Suprapubic skin (tissue), 4 donors: ENCODE results near the gene PAK3. TPM values are rescaled to one million over a fixed set of nuclear protein-coding genes. Genes with fewer than 3 reads are reported as not detected.

Source experiments
- DNase-seq, 2 donors: peaks; one replicate each; pipeline ENCODE4 v3.0.0-alpha.2; 2019; ENCODE audit warnings: low spot score in 2 of 2
- H3K27ac ChIP-seq: fragments of 200-600 bp; sonication (generic); one replicate; pipeline ENCODE4 v1.5.1; 2019
- H3K27me3 ChIP-seq: fragments of 200-600 bp; sonication (generic); one replicate; pipeline ENCODE4 v1.5.1; 2019
- H3K36me3 ChIP-seq: fragments of 200-600 bp; sonication (generic); one replicate; pipeline ENCODE4 v1.5.1; 2019
- H3K4me1 ChIP-seq: fragments of 200-600 bp; sonication (generic); one replicate; pipeline ENCODE4 v1.5.1; 2019
- H3K4me3 ChIP-seq: fragments of 200-600 bp; sonication (generic); one replicate; pipeline ENCODE4 v1.5.1; 2019; ENCODE audit warnings: mild to moderate bottlenecking
- H3K9me3 ChIP-seq: fragments of 200-600 bp; sonication (generic); one replicate; pipeline ENCODE4 v1.5.1; 2019
- CTCF ChIP-seq, 2 donors: fragments of 200-600 bp in 1 of 2; fragments of 450-650 bp in 1 of 2; sonication (generic) in 1 of 2; IDR thresholded peaks; one replicate each; pipeline ENCODE4 v1.5.1; 2016 to 2019; ENCODE audit warnings: antibody characterized with exemption in 2 of 2, mild to moderate bottlenecking in 1 of 2, moderate library complexity in 1 of 2
- EP300 ChIP-seq: sonication (generic); formaldehyde crosslinking; IDR thresholded peaks from one replicate; pipeline ENCODE4 v1.6.1; 2017; ENCODE audit warnings: antibody characterized with exemption
- POLR2A ChIP-seq, 2 donors: fragments of 450-650 bp; IDR thresholded peaks; one replicate each; pipeline ENCODE4 v1.6.1; 2017; ENCODE audit warnings: antibody characterized with exemption in 2 of 2, mild to moderate bottlenecking in 2 of 2, moderate library complexity in 2 of 2
- POLR2AphosphoS5 ChIP-seq, 3 donors: sonication (generic); formaldehyde crosslinking; IDR thresholded peaks; one replicate each; pipeline ENCODE4 v1.6.1; 2017; ENCODE audit warnings: antibody characterized with exemption in 3 of 3
- WGBS: methylation state at CpG from one replicate; pipeline ENCODE4 v1.1.5; 2018; 5-methylcytosine and 5-hydroxymethylcytosine counted together
- total RNA-seq, 4 donors: library from RNA; depleted of rRNA; stranded (reverse); fragments of >200 nt; gene quantifications; one replicate each; pipeline ENCODE4 v1.1.0, GENCODE V29; 2016

Gene PAK3
- total RNA-seq, 4 donors from 2014 or later: 2.7 to 11.9 (median 5.1) TPM

- Histone ChIP-seq H3K9me3 (no peaks in the 10 kb centered on the region), H3K4me1 (no peaks in the 10 kb centered on the region), H3K4me3 (no peak overlapping the region), H3K27ac (no peak overlapping the region), H3K36me3 (no peaks in the 10 kb centered on the region), H3K27me3 (no peaks in the 10 kb centered on the region)
- DNase-seq: no peak
- 62% methylated on average over 2 of the region's 2 CpGs for WGBS
- TF ChIP-seq EP300 (no peak), POLR2AphosphoS5 (IDR thresholded peaks at IDR 0.05) (no peak), POLR2A (IDR thresholded peaks at IDR 0.05) (no peak), CTCF (IDR thresholded peaks at IDR 0.05) (no peak)
These were observed 103.5 kb downstream of the PAK3 start for GRCh38 chrX:111199505-111199904.

- Histone ChIP-seq H3K4me3 (no peak overlapping the region), H3K27ac (no peak overlapping the region), H3K27me3 (no peaks in the 10 kb centered on the region), H3K36me3 (no peaks in the 10 kb centered on the region), H3K4me1 (no peaks in the 10 kb centered on the region), H3K9me3 (no peaks in the 10 kb centered on the region)
- no peak for TF ChIP-seq POLR2A (IDR thresholded peaks at IDR 0.05)
- no peak for TF ChIP-seq POLR2AphosphoS5 (IDR thresholded peaks at IDR 0.05)
- no peak for TF ChIP-seq EP300
- TF ChIP-seq CTCF (IDR thresholded peaks at IDR 0.05): no peak
- 62% methylated on average over 3 of the region's 3 CpGs for WGBS
- no peak for DNase-seq
These were observed 104.3 kb downstream of the PAK3 start for GRCh38 chrX:111200327-111200726.

GRCh38 chrX:111207851-111208250 is 111.9 kb downstream of the PAK3 start:
- 90% methylated on average over 8 of the region's 8 CpGs for WGBS
- DNase-seq: no peak
- no peak for TF ChIP-seq EP300
- TF ChIP-seq POLR2A (IDR thresholded peaks at IDR 0.05): no peak
- no peak for TF ChIP-seq POLR2AphosphoS5 (IDR thresholded peaks at IDR 0.05)
- TF ChIP-seq CTCF (IDR thresholded peaks at IDR 0.05): no peak
- Histone ChIP-seq H3K9me3 (no peaks in the 10 kb centered on the region), H3K4me3 (no peak overlapping the region), H3K4me1 (no peaks in the 10 kb centered on the region), H3K27ac (no peak overlapping the region), H3K36me3 (no peaks in the 10 kb centered on the region), H3K27me3 (no peaks in the 10 kb centered on the region)

GRCh38 chrX:111216293-111216801 is 120.4 kb downstream of the PAK3 start:
- Histone ChIP-seq H3K27ac (no peak overlapping the region), H3K36me3 (no peaks in the 10 kb centered on the region), H3K27me3 (no peaks in the 10 kb centered on the region), H3K4me1 (no peaks in the 10 kb centered on the region), H3K4me3 (no peak overlapping the region), H3K9me3 (no peaks in the 10 kb centered on the region)
- WGBS: 80% methylated on average over 6 of the region's 6 CpGs
- no peak for DNase-seq
- TF ChIP-seq CTCF (IDR thresholded peaks at IDR 0.05) (no peak), POLR2A (IDR thresholded peaks at IDR 0.05) (no peak), POLR2AphosphoS5 (IDR thresholded peaks at IDR 0.05) (no peak), EP300 (no peak)

- Histone ChIP-seq H3K27me3 (no peaks in the 10 kb centered on the region), H3K9me3 (no peaks in the 10 kb centered on the region), H3K27ac (no peak overlapping the region), H3K36me3 (no peaks in the 10 kb centered on the region), H3K4me3 (no peak overlapping the region), H3K4me1 (no peaks in the 10 kb centered on the region)
- no peak for DNase-seq
- WGBS: 49% methylated on average over 2 of the region's 2 CpGs
- TF ChIP-seq POLR2AphosphoS5 (IDR thresholded peaks at IDR 0.05) (no peak), CTCF (IDR thresholded peaks at IDR 0.05) (peak; percentile 14 to 17), POLR2A (IDR thresholded peaks at IDR 0.05) (no peak), EP300 (no peak)
These were observed 148.3 kb downstream of the PAK3 start for GRCh38 chrX:111244235-111244750.
